SK-N-SH treated with all-trans-retinoic acid at 6 μM for 48 hours (cell line): ENCODE data around the gene CLMN.

Experiments
- RARB ChIP-seq: fragments of 250-450 bp; sonication (Bioruptor Pico); IDR thresholded peaks from 2 replicates; pipeline ENCODE4 v1.8.0; 2021; ENCODE audit warnings: mild to moderate bottlenecking, moderate library complexity
- TCF4 ChIP-seq: fragments of 250-450 bp; sonication (Bioruptor Pico); IDR thresholded peaks from 2 replicates; pipeline ENCODE4 v1.8.0; 2021; ENCODE audit warnings: mild to moderate bottlenecking, moderate library complexity, borderline replicate concordance
- ZFP3 ChIP-seq: fragments of 250-450 bp; sonication (Bioruptor Pico); IDR thresholded peaks from 2 replicates; pipeline ENCODE4 v1.5.0; 2020; ENCODE audit warnings: mild to moderate bottlenecking, moderate library complexity
- ZFP30 ChIP-seq: fragments of 450-650 bp; formaldehyde crosslinking; IDR thresholded peaks from 2 replicates; pipeline ENCODE4 v1.5.0; 2022; ENCODE audit warnings: mild to moderate bottlenecking, moderate library complexity
- ZNF565 ChIP-seq: fragments of 450-650 bp; formaldehyde crosslinking; conservative IDR thresholded peaks from 2 replicates; pipeline ENCODE4 v1.5.0; 2020; ENCODE audit warnings: low read depth, mild to moderate bottlenecking, moderate library complexity
- ZNF8 ChIP-seq: fragments of 450-650 bp; formaldehyde crosslinking; IDR thresholded peaks from 2 replicates; pipeline ENCODE4 v1.5.0; 2020; ENCODE audit warnings: mild to moderate bottlenecking, moderate library complexity

DNA sequence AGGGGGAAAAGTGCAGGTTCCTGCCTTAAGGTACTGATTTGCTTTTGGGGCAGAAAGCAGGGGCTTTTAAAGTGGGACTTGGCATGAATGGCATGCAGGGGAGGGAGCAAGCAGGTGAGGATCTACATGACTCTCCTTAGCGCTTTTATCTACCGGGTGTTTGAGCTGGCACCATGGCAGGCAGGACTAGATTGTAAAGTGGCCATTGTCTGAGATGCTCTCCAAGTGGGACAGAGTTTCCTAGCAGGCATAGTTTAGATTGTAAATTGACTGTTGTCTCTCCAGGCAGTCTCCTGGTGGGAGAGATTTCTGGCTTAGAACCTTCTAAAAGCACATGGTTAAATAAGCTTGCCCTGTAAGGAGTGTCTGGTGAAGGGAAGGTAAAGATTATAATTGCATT lies 157.1 kb downstream of the CLMN start:
- TF ChIP-seq TCF4 (no peak), ZFP30 (no peak), ZNF8 (no peak), ZFP3 (CRISPR knock-in tag) (no peak), RARB (CRISPR knock-in tag) (no peak), ZNF565 (no peak)
